WTC11 (cell line): ENCODE measurements around the gene TMEM258.

Experiments used
- ATF2 ChIP-seq: sonication (generic); formaldehyde crosslinking; IDR thresholded peaks from 2 replicates; pipeline ENCODE4 v1.8.1; 2022; ENCODE audit warnings: low read depth, missing genetic modification reagents, borderline replicate concordance
- ATF3 ChIP-seq: sonication (generic); formaldehyde crosslinking; conservative IDR thresholded peaks from 2 replicates; pipeline ENCODE4 v1.8.1; 2022; ENCODE audit warnings: mild to moderate bottlenecking, missing genetic modification reagents
- CTCF ChIP-seq: fragments of 200-600 bp; IDR thresholded peaks from 2 replicates; pipeline ENCODE4 v1.8.0; 2022; ENCODE audit warnings: antibody characterized with exemption
- FOXJ3 ChIP-seq: sonication (generic); formaldehyde crosslinking; IDR thresholded peaks from 2 replicates; pipeline ENCODE4 v1.9.0; 2021; ENCODE audit warnings: missing genetic modification reagents, mild to moderate bottlenecking, borderline replicate concordance
- FOXP4 ChIP-seq: sonication (generic); formaldehyde crosslinking; IDR thresholded peaks from 2 replicates; pipeline ENCODE4 v1.8.0; 2022; ENCODE audit warnings: mild to moderate bottlenecking, missing genetic modification reagents
- IRF2 ChIP-seq: sonication (generic); formaldehyde crosslinking; IDR thresholded peaks from 2 replicates; pipeline ENCODE4 v1.8.0; 2022; ENCODE audit warnings: low read depth, missing genetic modification reagents, borderline replicate concordance
- NR3C1 ChIP-seq: sonication (generic); formaldehyde crosslinking; conservative IDR thresholded peaks from 2 replicates; pipeline ENCODE4 v1.8.1; 2023; ENCODE audit warnings: low read depth, mild to moderate bottlenecking, missing genetic modification reagents
- USF1 ChIP-seq: sonication (generic); formaldehyde crosslinking; IDR thresholded peaks from 2 replicates; pipeline ENCODE4 v1.8.0; 2022; ENCODE audit warnings: mild to moderate bottlenecking, missing genetic modification reagents
- ZNF512 ChIP-seq: sonication (generic); formaldehyde crosslinking; IDR thresholded peaks from 2 replicates; pipeline ENCODE4 v1.8.1; 2022; ENCODE audit warnings: missing genetic modification reagents, borderline replicate concordance

- TF ChIP-seq IRF2 (CRISPR knock-in tag): no peak
- no peak for TF ChIP-seq CTCF
- TF ChIP-seq FOXJ3: no peak
- TF ChIP-seq ATF2: no peak
- TF ChIP-seq USF1 (CRISPR knock-in tag): no peak
- TF ChIP-seq ZNF512 (CRISPR knock-in tag): no peak
- no peak for TF ChIP-seq FOXP4 (CRISPR knock-in tag)
- no peak for TF ChIP-seq ATF3
- TF ChIP-seq NR3C1 (CRISPR knock-in tag): no peak
These were observed 37.6 kb downstream of the TMEM258 start for GRCh38 chr11:61754534-61755482.
